Caki2 (cell line): ENCODE data around the gene FAM237A. TPM values are rescaled to one million over a fixed set of nuclear protein-coding genes. Genes with fewer than 3 reads are reported as not detected.
A peak's percentile ranks its signal among the peaks of the same experiment; 100 is the strongest.

Experiments
- DNase-seq: peaks from one replicate; pipeline ENCODE4 v3.0.0-alpha.2; 2015; ENCODE audit warnings: low read depth
- in situ Hi-C: cut with HindIII; loops from 2 replicates; pipeline ENCODE4 v1.10.0; 2016; ENCODE audit warnings: low sequenced_read_pairs, low pct_unique_long_range_greater_than_20kb, mixed read lengths
- total RNA-seq: library from RNA; depleted of rRNA; stranded (reverse); fragments of >200 nt; shearing (Covaris generic); gene quantifications from 2 replicates; pipeline ENCODE4 v1.2.3, GENCODE V29; 2014; ENCODE audit warnings: low replicate concordance; rRNA removed

The FAM237A gene
- not detected in 2 replicates for total RNA-seq

- peak; percentile 1 for DNase-seq
- in situ Hi-C loops: no loop called here
These were observed at the start of gene FAM237A for GRCh38 chr2:206642075-206643025. TSS of gene FAM237A (plus strand) at chr2:206642487. CDS start at chr2:206644237, 1,750 bp downstream.

- in situ Hi-C loops: no loop called here
- DNase-seq: no peak
These were observed 44.5 kb upstream of the FAM237A start for GRCh38 chr2:206597717-206598218.

GRCh38 chr2:206603243-206603642 is 39.0 kb upstream of the FAM237A start:
- DNase-seq: no peak
- in situ Hi-C loops: no loop called here

DNA sequence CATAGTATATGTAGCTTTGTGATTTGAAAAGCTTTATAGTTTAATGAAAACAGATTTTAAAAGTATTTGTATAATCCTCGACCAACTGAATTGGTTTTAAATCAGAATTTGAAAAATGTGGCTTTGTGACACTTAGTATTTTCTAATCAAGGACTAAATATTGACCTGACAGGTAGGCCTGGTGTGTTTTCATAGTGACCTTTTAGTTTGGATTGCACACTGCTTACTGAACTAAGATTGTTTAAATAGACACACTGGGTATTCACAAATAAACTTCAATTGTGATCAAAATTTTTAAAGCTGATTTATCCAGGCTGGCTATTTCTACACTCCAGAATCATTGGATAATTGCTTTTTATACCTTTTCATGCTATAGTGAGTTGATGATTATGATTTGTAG is 31.8 kb upstream of the FAM237A start:
- in situ Hi-C loops: no loop called here
- DNase-seq: no peak

DNA sequence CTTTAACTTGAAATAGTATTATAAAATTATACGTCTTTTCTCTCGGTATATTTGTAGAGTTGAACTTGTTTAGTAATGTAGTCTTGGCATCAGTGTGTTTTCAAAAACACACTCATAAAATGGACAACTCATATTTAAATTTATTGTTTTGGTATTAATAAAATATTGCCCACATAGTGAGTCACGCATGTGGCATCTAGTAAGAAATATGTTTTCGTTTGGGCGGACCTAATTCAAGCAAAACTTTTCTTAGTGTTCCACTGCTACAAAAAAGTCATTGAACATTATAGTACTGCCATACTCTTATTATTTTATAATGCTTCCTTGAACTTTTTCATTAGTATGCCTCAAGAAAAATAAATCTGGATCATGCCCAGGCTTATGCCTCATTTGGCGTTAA is 31.1 kb upstream of the FAM237A start:
- DNase-seq: no peak
- in situ Hi-C loops: no loop called here

DNA sequence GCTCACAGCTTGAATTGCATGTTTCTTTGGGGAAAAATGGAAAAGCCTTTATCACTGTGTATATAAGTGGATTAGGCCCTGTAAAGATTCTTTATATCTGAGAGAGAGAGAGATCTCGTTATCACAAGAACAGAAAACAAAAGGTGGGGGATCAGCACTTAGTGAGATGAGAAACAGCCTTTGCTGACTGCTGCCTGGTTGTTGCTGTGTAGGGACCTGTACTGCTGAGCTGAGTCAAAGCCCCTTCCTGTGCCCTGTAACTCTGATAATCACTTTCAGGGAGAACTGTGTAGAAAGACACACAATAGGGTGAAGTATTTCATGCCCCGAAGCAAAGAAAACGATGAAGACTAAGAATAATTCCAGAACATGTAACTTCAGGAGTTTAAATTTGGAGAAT is 30.6 kb upstream of the FAM237A start:
- in situ Hi-C loops: no loop called here
- DNase-seq: no peak

DNA sequence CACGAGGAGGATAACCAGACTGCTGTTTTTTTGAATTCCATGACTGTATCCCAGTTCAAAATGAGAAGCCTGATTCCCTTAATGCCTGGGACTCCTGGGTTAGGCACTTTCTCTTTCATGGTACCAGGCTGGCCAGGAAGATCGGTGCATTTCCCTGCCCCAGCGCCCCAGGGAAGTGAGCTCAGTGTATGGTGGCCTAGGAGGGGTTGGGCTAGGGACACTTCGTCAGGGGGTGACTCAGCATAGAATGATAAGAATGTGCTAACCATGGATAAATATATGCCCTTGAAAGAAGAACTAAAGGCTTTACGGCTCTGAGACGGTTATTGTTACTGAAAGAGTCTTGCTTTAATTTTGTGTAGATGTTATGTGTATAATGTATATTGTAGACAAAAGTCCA is 27.5 kb upstream of the FAM237A start:
- peak; percentile 51 for DNase-seq
- in situ Hi-C loops: no loop called here

GRCh38 chr2:206615417-206616089 is 26.7 kb upstream of the FAM237A start:
- in situ Hi-C loops: no loop called here
- no peak for DNase-seq

GRCh38 chr2:206616151-206616550 is 26.1 kb upstream of the FAM237A start:
- DNase-seq: peak; percentile 45
- in situ Hi-C loops: no loop called here

- no peak for DNase-seq
- in situ Hi-C loops: no loop called here
These were observed 23.3 kb upstream of the FAM237A start for GRCh38 chr2:206619011-206619410.

DNA sequence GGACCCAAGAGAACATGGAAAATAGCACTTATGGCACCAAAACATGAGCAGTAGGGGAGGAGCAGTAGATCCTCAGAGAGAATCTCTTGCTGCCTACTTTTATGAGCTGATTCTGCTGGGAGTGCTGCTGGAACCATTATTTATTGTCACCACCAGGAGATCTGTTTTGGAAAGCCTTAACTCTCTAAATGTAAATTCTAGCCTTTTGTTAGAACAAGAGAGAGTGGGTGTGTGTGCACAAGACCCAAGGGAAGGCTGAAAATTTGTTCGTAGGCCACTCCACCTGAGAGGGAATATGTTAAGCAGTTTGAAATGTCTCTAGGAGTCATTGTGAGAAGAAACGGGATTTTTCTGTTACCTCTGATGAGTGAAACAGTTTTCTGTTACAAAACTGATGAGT is 16.2 kb upstream of the FAM237A start:
- no peak for DNase-seq
- in situ Hi-C loops: no loop called here

GRCh38 chr2:206627632-206628031 is 14.7 kb upstream of the FAM237A start:
- in situ Hi-C loops: no loop called here
- no peak for DNase-seq

DNA sequence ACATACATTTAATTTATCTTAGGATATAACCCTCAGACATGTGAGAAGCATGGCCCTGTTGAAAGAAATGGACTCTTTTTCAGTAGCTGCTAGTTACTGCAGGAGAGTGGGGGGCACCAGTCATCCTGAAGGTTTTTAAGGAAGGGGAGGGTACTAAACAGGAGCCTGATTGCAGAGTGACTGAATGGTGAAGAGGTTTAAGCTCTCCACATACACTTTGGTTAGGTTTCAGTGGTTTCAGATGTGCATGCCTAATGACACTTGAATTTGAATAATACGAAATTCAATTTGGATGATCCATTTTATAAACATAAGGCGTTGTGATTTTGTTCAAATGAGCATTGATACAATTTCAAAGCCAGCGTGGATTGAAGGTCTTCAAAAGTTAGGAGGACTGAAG is 10.9 kb upstream of the FAM237A start:
- in situ Hi-C loops: no loop called here
- DNase-seq: no peak

- in situ Hi-C loops: no loop called here
These were observed 7.3 kb upstream of the FAM237A start for GRCh38 chr2:206635015-206635414.

GRCh38 chr2:206639636-206640035 is 2.7 kb upstream of the FAM237A start:
- DNase-seq: no peak
- in situ Hi-C loops: no loop called here

More at GRCh38 chr2:206635015-206635414, 7.3 kb upstream of the FAM237A start:
- DNase-seq: no peak

DNA sequence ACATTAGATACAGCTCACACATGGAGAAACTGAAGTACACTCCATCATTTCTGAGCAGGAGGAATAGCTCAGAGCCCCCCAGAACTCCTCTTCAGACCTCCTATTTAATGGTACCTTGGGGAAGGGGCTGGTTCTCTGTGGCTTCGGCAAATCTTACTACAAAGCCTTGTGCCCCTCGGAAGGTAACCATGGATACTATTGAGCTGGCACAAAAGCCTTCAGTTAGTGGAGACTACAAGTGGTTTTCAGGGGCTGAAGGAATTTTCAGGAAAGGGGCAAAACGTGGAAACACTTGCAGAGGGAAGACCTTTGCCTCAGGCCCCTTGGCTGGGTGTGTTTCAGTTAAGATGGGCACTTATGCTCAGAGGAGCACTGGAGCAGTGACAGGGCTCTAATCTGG is 1.1 kb upstream of the FAM237A start:
- in situ Hi-C loops: no loop called here
- no peak for DNase-seq

DNA sequence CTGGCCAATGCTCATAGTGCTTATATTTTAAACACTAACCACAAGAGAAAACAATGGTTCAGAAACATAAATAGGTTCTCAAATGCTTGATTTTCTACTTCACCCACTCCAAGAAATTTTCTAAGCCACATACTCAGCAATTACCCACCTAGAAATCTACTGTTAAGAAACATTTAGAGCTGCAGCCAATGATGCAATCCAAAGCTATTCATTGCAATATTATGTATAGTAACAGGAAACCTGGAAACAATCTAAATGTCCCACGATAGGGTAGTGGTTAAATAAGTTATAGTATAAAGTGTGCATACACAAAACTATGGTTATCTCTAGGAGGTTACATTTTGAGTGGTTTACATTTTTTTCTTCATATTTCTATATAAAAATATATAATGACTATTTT is 5.7 kb downstream of the FAM237A start:
- no peak for DNase-seq
- in situ Hi-C loops: no loop called here

GRCh38 chr2:206657087-206657486 is 14.8 kb downstream of the FAM237A start:
- in situ Hi-C loops: no loop called here
- DNase-seq: no peak

DNA sequence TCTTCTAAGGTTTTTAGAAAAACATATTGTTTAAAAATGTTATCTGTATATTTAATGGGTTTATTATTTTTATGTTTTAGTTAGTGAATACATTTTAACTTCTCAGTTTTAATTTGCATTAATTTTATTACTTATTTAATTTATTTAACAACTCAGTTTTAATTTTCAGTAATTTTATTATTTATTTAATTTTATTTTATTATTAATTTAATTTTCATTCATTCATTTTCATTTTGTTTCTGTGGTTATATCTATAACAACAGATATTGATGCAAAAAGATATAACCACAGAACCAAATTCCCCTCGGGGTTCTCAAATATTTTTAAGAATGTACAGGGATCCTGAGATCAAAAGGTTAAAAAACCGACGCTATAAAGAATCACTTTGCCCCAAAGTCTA is 23.0 kb downstream of the FAM237A start:
- no peak for DNase-seq
- in situ Hi-C loops: no loop called here
